ENCODE results near the gene FARP2. TPM values are rescaled to one million over a fixed set of nuclear protein-coding genes. Genes with fewer than 3 reads are reported as not detected.

The FARP2 gene
- total RNA-seq, 1 experiment from 2014 or later: 37.2 TPM

DNA sequence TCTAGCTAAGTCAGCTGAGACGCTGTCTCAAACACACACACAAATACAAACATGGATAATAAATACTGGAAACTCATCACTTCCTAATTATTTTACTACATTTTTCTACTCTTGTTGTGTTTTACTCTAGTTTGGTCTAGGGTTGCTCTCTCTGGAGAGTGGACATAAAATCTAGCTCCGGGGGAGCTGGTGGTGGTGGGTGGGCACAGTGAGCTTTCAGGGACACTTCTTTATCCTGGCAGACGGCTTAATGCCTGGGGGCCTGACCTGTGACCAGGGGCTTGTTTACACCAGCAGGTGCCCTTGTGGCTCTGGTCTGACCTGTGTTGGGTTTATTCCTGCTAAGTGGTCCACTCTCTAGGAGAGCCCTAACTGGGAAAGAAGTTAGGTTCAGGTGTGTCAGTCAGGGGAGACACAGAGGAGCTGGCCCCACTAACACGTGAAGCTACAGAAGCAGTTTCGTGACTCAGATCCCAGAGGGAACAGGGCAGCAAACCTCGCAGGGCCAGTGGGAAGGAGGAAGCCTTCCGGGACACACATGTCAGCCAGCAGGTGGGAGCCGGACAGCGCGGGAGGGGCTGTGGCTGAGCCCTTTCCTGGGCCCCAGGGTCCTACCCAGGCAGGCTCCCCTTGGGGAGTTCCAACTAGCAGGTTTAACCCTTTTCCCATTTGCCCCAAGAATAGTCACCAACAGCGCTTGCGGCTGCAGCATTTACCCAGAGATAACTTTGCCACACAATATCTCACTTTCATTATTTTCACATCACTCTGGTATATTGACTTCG is 180.0 kb downstream of the FARP2 start:
- ChIA-PET CTCF (no interaction called here), POLR2A (no interaction called here)
- Mint-ChIP-seq H3K27ac (ENCODE audit: unreplicated experiment) (no peak overlapping the region), H3K4me1 (ENCODE audit: low read depth, unreplicated experiment) (no peaks in the 10 kb centered on the region), H3K36me3 (ENCODE audit: insufficient read depth, unreplicated experiment) (no peaks in the 10 kb centered on the region), H3K4me3 (ENCODE audit: unreplicated experiment) (no peak overlapping the region), H3K9me3 (ENCODE audit: unreplicated experiment) (no peaks in the 10 kb centered on the region), H3K27me3 (ENCODE audit: insufficient read depth, unreplicated experiment) (no peaks in the 10 kb centered on the region)
- H3K27me3 ChIP-seq (replicated peaks; ENCODE audit: control insufficient read depth, insufficient read depth, low read length): no peaks in the 10 kb centered on the region
- intact Hi-C loops (cut with micrococcal nuclease; ENCODE audit: unreplicated experiment): no loop called here
- H3K4me1 ChIP-seq: no peaks in the 10 kb centered on the region
- H3K4me3 ChIP-seq (ENCODE audit: low read depth, low read length): no peak overlapping the region
- no peaks in the 10 kb centered on the region for H3K36me3 ChIP-seq (ENCODE audit: control insufficient read depth, insufficient read depth, low read length)
- no peak for TF ChIP-seq CTCF (IDR thresholded peaks at IDR 0.05; ENCODE audit: insufficient read depth in 1 of 2, low read depth in 1 of 2, low read length in 1 of 2, severe bottlenecking in 1 of 2, unreplicated experiment in 1 of 2)
- no peaks in the 10 kb centered on the region for H3K9me3 ChIP-seq
- DNase-seq: no peak
- BruUV-seq (replicated peaks): no TSS peak

DNA sequence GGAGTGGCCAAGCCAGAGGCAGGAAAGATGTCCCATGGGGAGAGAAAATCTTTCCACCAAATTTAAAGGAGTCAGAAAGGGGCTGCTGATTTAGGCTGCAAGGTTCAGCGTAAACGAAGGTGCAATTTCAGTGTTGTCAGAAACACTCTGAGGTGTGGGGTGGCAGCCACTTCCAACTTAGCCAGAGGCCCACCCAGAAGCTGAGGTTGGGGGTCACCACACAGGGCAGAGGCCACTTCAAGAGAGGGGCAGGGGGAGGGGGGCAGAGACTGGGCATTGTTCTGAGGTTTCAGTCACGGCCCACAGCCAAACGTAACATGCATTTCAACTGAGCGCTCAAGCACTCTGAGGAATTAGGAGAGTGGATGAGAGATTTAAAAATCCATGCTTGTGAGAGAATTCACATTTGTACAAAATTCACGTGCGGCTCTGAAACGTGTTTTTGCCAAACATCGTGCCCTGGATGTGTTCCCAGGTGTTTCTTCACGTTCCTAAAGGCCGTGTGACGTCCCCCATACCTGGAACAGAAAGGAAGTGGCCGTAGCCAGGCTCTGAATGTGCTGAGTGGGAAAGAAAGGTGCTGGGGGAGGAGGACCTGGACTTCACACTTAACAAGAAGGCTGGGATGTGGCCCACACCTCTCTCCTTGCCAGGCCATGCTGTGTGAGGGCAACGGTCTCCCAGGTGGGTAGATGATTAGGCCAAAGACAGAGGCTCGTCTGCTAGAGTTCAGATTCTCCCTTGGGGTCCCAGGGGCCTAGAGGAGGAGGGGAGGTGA is 182.9 kb downstream of the FARP2 start:
- H3K36me3 Mint-ChIP-seq (ENCODE audit: insufficient read depth, unreplicated experiment): no peaks in the 10 kb centered on the region
- BruUV-seq (replicated peaks): no TSS peak
- H3K4me3 Mint-ChIP-seq (ENCODE audit: unreplicated experiment): no peak overlapping the region
- H3K9me3 Mint-ChIP-seq (ENCODE audit: unreplicated experiment): no peaks in the 10 kb centered on the region
- Histone ChIP-seq H3K4me3 (ENCODE audit: low read depth, low read length) (no peak overlapping the region), H3K36me3 (ENCODE audit: control insufficient read depth, insufficient read depth, low read length) (no peaks in the 10 kb centered on the region), H3K27me3 (replicated peaks; ENCODE audit: control insufficient read depth, insufficient read depth, low read length) (no peaks in the 10 kb centered on the region), H3K4me1 (no peaks in the 10 kb centered on the region), H3K9me3 (no peaks in the 10 kb centered on the region)
- intact Hi-C loops (cut with micrococcal nuclease; ENCODE audit: unreplicated experiment): no loop called here
- no peak overlapping the region for H3K27ac Mint-ChIP-seq (ENCODE audit: unreplicated experiment)
- no peaks in the 10 kb centered on the region for H3K4me1 Mint-ChIP-seq (ENCODE audit: low read depth, unreplicated experiment)
- H3K27me3 Mint-ChIP-seq (ENCODE audit: insufficient read depth, unreplicated experiment): no peaks in the 10 kb centered on the region
- CTCF ChIA-PET: no interaction called here
- no peak for DNase-seq
- TF ChIP-seq CTCF (IDR thresholded peaks at IDR 0.05; ENCODE audit: insufficient read depth in 1 of 2, low read depth in 1 of 2, low read length in 1 of 2, severe bottlenecking in 1 of 2, unreplicated experiment in 1 of 2): no peak
- POLR2A ChIA-PET: no interaction called here

DNA sequence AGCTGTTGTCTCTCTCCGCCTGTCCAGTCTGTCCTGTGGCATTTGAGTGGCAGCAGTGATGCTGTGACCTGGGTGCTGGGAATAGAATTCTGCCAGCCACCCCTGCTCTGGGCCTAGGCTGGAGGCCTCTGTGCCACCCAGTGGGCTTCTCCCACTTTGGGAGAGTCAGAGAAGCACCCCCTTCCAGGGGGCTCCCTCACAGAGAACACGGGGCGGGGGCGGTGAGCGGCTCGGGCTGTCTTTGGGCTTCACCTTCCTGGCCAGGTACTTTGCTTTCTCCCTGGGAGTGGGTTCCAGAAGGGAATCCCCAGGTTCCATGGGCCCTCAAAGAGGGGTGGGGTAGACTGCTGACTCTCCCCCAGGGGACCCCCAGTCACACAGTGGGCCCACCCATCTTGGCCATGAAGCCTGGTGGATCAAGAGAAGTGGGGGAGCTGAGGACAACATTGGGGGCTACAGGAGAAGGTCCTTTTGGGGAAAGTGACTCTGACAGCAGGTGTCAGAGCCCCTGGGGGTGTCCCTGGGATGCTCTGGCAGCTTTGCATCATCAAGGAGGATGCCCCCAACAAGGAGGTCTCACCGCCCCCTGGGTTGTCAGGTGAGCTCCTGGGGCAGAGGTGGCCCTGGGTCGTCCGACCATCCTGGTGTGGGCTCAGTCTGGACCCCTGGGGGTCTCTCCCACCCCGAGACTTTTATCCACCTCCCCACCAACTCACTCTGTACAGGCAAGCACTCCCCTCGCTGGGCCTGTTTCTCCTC is 183.7 kb downstream of the FARP2 start:
- H3K9me3 ChIP-seq: no peaks in the 10 kb centered on the region
- Mint-ChIP-seq H3K36me3 (ENCODE audit: insufficient read depth, unreplicated experiment) (no peaks in the 10 kb centered on the region), H3K9me3 (ENCODE audit: unreplicated experiment) (no peaks in the 10 kb centered on the region), H3K4me1 (ENCODE audit: low read depth, unreplicated experiment) (no peaks in the 10 kb centered on the region), H3K27ac (ENCODE audit: unreplicated experiment) (no peak overlapping the region), H3K4me3 (ENCODE audit: unreplicated experiment) (no peak overlapping the region), H3K27me3 (ENCODE audit: insufficient read depth, unreplicated experiment) (no peaks in the 10 kb centered on the region)
- POLR2A ChIA-PET: no interaction called here
- no peaks in the 10 kb centered on the region for H3K27me3 ChIP-seq (replicated peaks; ENCODE audit: control insufficient read depth, insufficient read depth, low read length)
- no TSS peak for BruUV-seq (replicated peaks)
- no peak for TF ChIP-seq CTCF (IDR thresholded peaks at IDR 0.05; ENCODE audit: insufficient read depth in 1 of 2, low read depth in 1 of 2, low read length in 1 of 2, severe bottlenecking in 1 of 2, unreplicated experiment in 1 of 2)
- no peak for DNase-seq
- CTCF ChIA-PET: no interaction called here
- no peaks in the 10 kb centered on the region for H3K4me1 ChIP-seq
- intact Hi-C loops (cut with micrococcal nuclease; ENCODE audit: unreplicated experiment): no loop called here
- no peak overlapping the region for H3K4me3 ChIP-seq (ENCODE audit: low read depth, low read length)
- H3K36me3 ChIP-seq (ENCODE audit: control insufficient read depth, insufficient read depth, low read length): no peaks in the 10 kb centered on the region

Data from Caco-2 (cell line).